SK-N-SH (cell line): ENCODE measurements around the gene SPINT1.

Source experiments
- CTCF ChIP-seq: fragments of 200-600 bp; sonication (generic); IDR thresholded peaks from 2 replicates; pipeline ENCODE4 v1.6.1; 2017; ENCODE audit warnings: antibody characterized with exemption, mild to moderate bottlenecking, moderate library complexity
- FOXM1 ChIP-seq: IDR thresholded peaks from 2 replicates; pipeline ENCODE4 v1.4.0; 2012; ENCODE audit warnings: low read depth, mild to moderate bottlenecking
- GABPA ChIP-seq: IDR thresholded peaks from 2 replicates; pipeline ENCODE4 v1.4.0; 2012; ENCODE audit warnings: low read depth, mild to moderate bottlenecking
- MAX ChIP-seq: IDR thresholded peaks from 2 replicates; pipeline ENCODE4 v1.4.0; 2012; ENCODE audit warnings: low read depth
- POLR2AphosphoS5 ChIP-seq: IDR thresholded peaks from 2 replicates; pipeline ENCODE4 v1.6.1; 2012; ENCODE audit warnings: low read depth, low read length
- RAD21 ChIP-seq: IDR thresholded peaks from 2 replicates; pipeline ENCODE4 v1.6.1; 2012; ENCODE audit warnings: mild to moderate bottlenecking, low read length
- REST ChIP-seq: IDR thresholded peaks from 2 replicates; pipeline ENCODE4 v1.6.1; 2012; ENCODE audit warnings: mild to moderate bottlenecking, low read depth, low read length, moderate library complexity
- RFX5 ChIP-seq: IDR thresholded peaks from 2 replicates; pipeline ENCODE4 v1.6.1; 2012; ENCODE audit warnings: mild to moderate bottlenecking, improper control_type of control experiment, low read length
- TEAD4 ChIP-seq: IDR thresholded peaks from 2 replicates; pipeline ENCODE4 v1.4.0; 2012; ENCODE audit warnings: mild to moderate bottlenecking, borderline replicate concordance; ENCODE audit not compliant: insufficient read depth

DNA sequence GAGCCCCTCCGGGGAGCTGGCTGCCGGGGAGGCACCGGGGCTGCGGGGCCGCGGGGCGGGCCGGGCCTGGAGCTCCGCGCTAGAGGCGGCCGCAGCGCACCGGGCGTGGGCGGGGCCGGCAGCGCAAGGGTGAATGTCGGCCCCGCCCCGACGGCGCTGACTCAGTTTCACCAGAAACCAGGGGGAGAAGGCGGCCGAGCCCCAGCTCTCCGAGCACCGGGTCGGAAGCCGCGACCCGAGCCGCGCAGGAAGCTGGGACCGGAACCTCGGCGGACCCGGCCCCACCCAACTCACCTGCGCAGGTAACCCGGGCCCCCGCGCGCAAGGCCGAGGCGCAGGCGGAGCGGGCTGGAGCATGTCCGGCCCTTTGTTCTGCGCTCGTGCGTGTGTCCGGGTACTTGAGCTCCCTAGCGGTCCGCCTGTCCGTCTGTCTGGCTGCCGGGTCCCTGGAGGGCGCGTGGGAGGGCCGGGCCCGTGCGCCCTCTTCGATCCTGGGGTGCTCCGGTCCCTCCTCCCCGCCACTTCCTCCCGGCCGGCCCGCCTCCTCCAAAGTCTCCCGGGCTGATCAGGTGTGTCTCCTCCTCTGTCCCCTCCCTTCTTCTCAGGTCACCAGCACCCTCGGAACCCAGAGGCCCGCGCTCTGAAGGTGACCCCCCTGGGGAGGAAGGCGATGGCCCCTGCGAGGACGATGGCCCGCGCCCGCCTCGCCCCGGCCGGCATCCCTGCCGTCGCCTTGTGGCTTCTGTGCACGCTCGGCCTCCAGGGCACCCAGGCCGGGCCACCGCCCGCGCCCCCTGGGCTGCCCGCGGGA, at the start of gene SPINT1:
- no peak for TF ChIP-seq TEAD4
- no peak for TF ChIP-seq CTCF
- no peak for TF ChIP-seq POLR2AphosphoS5
- TF ChIP-seq REST, result no peak
- TF ChIP-seq GABPA, result no peak
- TF ChIP-seq FOXM1, result no peak
- no peak for TF ChIP-seq MAX
- TF ChIP-seq RAD21, result no peak
- no peak for TF ChIP-seq RFX5
